Epithelial cell of esophagus (primary cell): ENCODE data around the gene SDC4.

Source experiments
- DNase-seq: peaks from one replicate; pipeline ENCODE4 v3.0.0; 2010; ENCODE audit warnings: low read depth
- H3K4me3 ChIP-seq: 2 replicates; pipeline ENCODE4 v1.5.1; 2011; ENCODE audit warnings: mild to moderate bottlenecking, low read length, control low read depth
- CTCF ChIP-seq: IDR thresholded peaks from 2 replicates; pipeline ENCODE4 v1.5.1; 2011; ENCODE audit warnings: low read depth, mild to moderate bottlenecking, low read length, control low read depth, inconsistent platforms; ENCODE audit not compliant: insufficient read depth; ENCODE audit errors: missing control alignments

SDC4 gene

DNA sequence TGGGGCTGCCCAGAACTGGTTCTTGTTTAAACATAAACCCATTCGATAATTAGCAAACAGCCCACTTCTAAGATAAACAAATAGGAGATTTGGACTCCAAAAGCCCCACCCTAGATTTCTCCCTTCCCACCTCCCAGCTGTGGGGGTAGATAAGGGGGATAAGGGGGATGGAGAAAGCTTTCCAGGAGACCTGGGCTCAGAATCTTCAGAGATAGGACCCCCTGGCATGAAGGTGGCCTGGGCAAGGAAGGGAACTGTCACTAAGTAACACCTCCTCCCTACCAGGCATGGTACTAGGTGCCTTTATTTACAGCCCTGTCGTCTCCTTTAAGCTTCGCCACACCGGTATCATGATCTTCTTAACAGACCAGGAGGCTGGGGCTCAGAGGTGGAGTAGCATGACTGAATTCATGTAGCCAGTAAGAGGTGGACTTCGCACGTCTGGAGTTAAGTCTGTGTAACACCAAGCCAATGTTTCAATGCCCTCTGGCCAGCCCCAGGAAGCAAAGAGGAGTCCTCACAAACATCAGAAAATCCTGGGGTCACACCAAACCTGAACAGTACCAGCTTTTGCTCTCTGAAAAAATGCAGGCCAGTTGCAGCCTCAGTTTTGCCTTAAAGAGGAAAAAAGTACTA is 4.6 kb downstream of the SDC4 start:
- DNase-seq, result no peak
- no peak for TF ChIP-seq CTCF
- H3K4me3 ChIP-seq, result peak overlapping the region; percentile 63

GRCh38 chr20:45342855-45343531 is 5.2 kb downstream of the SDC4 start:
- TF ChIP-seq CTCF, result no peak
- no peak for DNase-seq
- H3K4me3 ChIP-seq, result peak overlapping the region; percentile 63

DNA sequence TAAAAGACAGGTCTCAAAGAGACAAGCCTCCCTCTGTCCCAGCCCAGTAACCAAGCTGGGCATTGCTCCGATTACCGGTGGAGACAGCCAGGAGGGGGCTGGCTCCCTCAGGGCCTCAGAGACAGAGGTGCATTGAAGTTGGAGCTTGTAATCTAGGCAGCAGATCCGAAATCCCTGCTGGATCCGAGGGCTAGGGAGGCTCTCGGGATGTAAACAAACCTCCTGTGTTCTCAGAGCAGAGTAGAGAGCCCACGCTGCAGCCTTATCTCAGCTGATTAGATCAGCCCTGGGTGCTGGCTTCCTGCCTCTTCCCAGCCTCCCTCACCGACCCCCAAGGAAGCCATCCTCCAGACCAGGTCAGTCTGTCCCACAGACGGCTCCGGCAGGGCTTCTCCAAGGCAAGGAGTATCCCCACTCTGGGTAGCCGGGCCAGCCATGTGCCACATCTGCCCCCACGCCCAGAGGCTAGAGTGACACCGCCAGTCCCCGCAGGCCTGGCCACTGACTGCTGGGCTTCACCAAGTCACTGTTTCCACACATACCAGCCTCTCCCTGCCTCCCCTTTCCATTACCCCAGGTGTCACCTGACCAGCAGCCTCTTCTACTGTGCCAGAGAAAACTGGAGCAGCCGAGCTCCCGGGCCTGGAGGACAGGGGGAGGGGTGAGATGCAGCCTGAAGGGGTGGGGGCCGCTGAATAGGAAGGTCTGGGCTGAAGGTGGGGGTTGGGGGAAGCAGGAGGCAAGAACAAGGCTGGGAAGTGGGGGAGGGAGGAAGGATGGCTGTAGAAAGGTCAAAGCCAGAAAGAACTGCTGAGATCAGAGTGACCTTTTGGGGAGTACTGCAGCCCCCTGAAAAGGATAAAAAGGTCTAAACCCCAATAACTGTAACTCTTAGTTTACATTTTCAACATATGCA is 6.0 kb downstream of the SDC4 start:
- peak overlapping the region; percentile 63 for H3K4me3 ChIP-seq
- DNase-seq, result no peak
- TF ChIP-seq CTCF, result no peak

DNA sequence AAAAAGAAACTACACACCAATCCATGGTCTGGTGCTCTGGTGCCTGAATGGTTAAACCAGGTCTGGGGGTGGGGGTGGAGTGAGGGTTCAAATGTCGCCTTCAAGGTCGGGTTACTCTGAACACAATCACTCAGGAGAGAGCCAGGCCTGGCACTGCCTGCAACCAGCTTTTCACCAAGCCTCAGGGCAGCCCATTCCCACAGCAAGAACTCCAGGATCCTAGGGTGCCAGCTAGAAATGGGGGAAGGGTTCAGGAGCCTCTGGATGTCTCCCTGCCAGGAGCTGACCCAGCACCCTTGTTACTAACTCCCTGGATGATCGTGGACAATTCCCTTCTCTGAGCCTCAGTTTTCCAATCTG is 6.7 kb downstream of the SDC4 start:
- no peak for TF ChIP-seq CTCF
- peak overlapping the region; percentile 63 for H3K4me3 ChIP-seq
- no peak for DNase-seq

DNA sequence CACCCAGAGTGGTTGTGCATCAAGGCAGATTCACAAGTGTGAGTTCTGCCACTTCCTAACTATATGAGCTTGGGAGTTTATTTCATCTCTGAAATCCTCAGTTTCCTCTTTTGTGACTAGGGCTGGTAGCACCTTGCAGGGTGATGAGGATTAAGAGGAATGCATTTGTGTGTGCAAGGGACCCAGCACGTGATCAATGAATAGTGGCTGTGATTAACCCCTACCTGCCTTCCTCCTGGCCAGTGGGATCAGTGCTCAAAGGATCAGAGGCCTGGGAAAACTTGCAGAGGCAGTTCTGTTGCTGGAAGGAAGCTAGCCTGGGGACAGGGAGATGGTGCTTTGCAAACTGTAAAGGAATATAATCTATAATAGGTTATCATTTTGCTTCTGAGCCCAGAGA is 7.3 kb downstream of the SDC4 start:
- peak; percentile 58 for DNase-seq
- TF ChIP-seq CTCF, result no peak
- H3K4me3 ChIP-seq, result no peak overlapping the region

GRCh38 chr20:45340236-45340847 is 7.9 kb downstream of the SDC4 start:
- no peak for TF ChIP-seq CTCF
- DNase-seq, result no peak
- H3K4me3 ChIP-seq, result no peak overlapping the region
